ENCODE results near the gene PLCH1. TPM values are rescaled to one million over a fixed set of nuclear protein-coding genes. Genes with fewer than 3 reads are reported as not detected.

The PLCH1 gene
- total RNA-seq, 1 experiment from 2014 or later = 0.12 TPM

DNA sequence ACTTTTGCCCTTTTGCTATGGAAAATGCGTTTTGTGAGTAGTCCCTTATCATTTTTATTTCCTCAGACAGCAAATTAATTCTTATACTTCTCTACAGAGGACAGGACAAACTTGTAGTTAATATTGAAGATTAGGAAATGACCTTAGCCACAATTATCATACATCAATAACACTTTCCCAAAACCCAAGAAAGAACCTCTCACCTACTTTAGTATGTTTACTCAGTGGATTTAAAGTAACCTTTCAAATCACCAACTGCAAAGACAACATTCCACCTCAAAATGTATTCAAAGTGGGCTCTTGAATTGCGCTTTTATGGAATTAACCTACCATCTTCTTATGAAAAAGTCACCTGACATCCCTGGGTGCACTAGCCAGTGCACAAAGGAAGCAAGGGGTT is 107.3 kb downstream of the PLCH1 start:
- Mint-ChIP-seq H3K27ac (ENCODE audit: low read depth, unreplicated experiment) (no peak overlapping the region), H3K4me1 (ENCODE audit: insufficient read depth, unreplicated experiment) (no peaks in the 10 kb centered on the region), H3K9me3 (ENCODE audit: unreplicated experiment) (no peaks in the 10 kb centered on the region), H3K36me3 (ENCODE audit: insufficient read depth, unreplicated experiment) (no peaks in the 10 kb centered on the region), H3K4me3 (ENCODE audit: unreplicated experiment) (no peak overlapping the region), H3K27me3 (ENCODE audit: insufficient read depth, unreplicated experiment) (no peaks in the 10 kb centered on the region)
- DNase-seq (ENCODE audit: unreplicated experiment) = no peak
- CTCF ChIA-PET = no interaction called here
- POLR2A ChIA-PET = no interaction called here
- TF ChIP-seq, protein P1, sequence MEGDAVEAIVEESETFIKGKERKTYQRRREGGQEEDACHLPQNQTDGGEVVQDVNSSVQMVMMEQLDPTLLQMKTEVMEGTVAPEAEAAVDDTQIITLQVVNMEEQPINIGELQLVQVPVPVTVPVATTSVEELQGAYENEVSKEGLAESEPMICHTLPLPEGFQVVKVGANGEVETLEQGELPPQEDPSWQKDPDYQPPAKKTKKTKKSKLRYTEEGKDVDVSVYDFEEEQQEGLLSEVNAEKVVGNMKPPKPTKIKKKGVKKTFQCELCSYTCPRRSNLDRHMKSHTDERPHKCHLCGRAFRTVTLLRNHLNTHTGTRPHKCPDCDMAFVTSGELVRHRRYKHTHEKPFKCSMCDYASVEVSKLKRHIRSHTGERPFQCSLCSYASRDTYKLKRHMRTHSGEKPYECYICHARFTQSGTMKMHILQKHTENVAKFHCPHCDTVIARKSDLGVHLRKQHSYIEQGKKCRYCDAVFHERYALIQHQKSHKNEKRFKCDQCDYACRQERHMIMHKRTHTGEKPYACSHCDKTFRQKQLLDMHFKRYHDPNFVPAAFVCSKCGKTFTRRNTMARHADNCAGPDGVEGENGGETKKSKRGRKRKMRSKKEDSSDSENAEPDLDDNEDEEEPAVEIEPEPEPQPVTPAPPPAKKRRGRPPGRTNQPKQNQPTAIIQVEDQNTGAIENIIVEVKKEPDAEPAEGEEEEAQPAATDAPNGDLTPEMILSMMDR (IDR thresholded peaks at IDR 0.05; ENCODE audit: unreplicated experiment) = no peak
- intact Hi-C loops (cut with micrococcal nuclease) = no loop called here
- no TSS peak for BruUV-seq (replicated peaks)

DNA sequence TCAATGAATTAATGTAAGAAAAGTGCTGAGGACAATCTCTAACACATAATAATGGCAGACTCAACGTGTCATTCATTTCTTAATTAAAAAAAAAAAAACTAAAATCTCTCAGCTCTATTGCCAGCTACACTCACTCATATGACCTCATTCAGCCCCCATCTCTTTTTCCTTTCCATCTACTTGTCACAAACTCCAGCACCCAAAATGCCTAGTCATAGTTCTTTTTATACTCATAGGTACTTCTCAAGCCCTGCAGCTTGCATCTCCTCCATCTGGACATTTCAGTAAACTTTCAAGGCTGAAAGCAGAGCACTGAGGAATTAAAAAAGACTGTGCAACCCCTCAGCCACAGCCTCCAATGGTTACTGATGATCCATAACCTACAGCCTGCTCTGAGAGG is 109.8 kb downstream of the PLCH1 start:
- Mint-ChIP-seq H3K27ac (ENCODE audit: low read depth, unreplicated experiment) (no peak overlapping the region), H3K27me3 (ENCODE audit: insufficient read depth, unreplicated experiment) (no peaks in the 10 kb centered on the region), H3K9me3 (ENCODE audit: unreplicated experiment) (no peaks in the 10 kb centered on the region), H3K4me1 (ENCODE audit: insufficient read depth, unreplicated experiment) (peaks cover 5% of the 10 kb centered on the region), H3K4me3 (ENCODE audit: unreplicated experiment) (no peak overlapping the region), H3K36me3 (ENCODE audit: insufficient read depth, unreplicated experiment) (no peaks in the 10 kb centered on the region)
- CTCF ChIA-PET = no interaction called here
- no TSS peak for BruUV-seq (replicated peaks)
- DNase-seq (ENCODE audit: unreplicated experiment) = no peak
- TF ChIP-seq, protein P1 (IDR thresholded peaks at IDR 0.05; ENCODE audit: unreplicated experiment) = no peak
- POLR2A ChIA-PET = no interaction called here
- intact Hi-C loops (cut with micrococcal nuclease) = no loop called here

DNA sequence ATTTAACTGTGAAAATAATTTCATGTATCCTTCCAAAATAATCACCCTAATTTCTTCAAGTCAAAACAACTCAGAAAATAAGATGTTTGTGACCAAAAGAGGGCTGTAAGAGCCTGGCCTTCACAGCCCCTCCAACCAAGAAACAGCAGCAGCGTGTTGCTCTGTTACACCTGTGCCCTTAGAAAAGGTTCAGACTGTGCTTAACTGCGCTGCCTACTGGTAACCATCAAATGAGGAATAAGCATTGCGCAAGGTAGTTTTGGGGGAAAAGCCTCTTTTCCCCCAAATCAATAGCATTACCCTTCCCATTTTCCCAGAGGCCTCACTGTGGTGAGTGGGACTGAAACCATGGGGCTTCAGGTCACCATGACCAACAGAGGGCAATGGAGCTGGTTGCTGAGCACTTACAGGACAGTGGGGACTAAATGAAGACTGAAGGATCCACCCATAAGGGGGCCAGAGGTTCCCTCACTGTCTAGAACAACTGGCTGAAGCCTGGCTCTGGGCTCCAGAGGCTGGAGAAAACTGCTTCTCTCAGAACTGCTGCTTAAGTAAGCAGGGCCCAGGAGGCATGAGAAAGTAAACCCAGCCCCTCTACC is 110.7 kb downstream of the PLCH1 start:
- no TSS peak for BruUV-seq (replicated peaks)
- CTCF ChIA-PET = no interaction called here
- Mint-ChIP-seq H3K4me1 (ENCODE audit: insufficient read depth, unreplicated experiment) (peaks cover 5% of the 10 kb centered on the region), H3K36me3 (ENCODE audit: insufficient read depth, unreplicated experiment) (no peaks in the 10 kb centered on the region), H3K9me3 (ENCODE audit: unreplicated experiment) (no peaks in the 10 kb centered on the region), H3K4me3 (ENCODE audit: unreplicated experiment) (no peak overlapping the region), H3K27ac (ENCODE audit: low read depth, unreplicated experiment) (no peak overlapping the region), H3K27me3 (ENCODE audit: insufficient read depth, unreplicated experiment) (no peaks in the 10 kb centered on the region)
- TF ChIP-seq, protein P1 (IDR thresholded peaks at IDR 0.05; ENCODE audit: unreplicated experiment) = no peak
- DNase-seq (ENCODE audit: unreplicated experiment) = no peak
- POLR2A ChIA-PET = no interaction called here
- intact Hi-C loops (cut with micrococcal nuclease) = no loop called here

DNA sequence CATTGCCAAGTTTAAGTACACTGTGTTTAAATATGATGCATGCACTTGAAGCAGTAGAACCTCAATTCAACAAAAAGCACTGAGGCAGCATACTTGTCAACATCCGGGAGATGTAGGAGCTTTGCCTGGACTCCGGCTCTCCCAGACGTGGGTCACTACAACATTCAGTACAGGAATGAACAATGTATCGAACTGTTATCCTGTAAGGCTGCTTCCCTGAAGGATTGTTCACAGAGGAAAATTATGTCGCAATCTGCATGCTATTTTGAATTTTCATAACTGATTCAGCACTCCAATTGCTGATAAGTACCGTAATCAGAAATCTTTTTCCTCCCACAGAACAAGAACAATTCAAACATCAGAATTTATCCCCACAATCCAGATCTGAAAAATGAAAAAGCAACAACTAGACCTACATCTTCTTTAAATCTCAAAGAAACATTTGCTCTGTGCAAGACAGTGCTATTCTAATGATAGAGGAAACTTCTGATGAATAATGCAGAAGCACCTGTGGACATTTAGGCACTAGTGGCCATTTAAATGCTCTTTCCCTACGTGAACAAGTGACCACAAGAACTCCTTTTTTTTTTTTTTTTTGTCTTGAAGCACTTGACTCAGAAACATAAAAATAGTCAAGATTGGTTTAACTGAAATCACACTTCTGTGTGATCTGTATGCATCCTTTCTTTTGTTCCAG is 113.4 kb downstream of the PLCH1 start:
- peaks cover 5% of the 10 kb centered on the region for H3K4me1 Mint-ChIP-seq (ENCODE audit: insufficient read depth, unreplicated experiment)
- H3K27ac Mint-ChIP-seq (ENCODE audit: low read depth, unreplicated experiment) = no peak overlapping the region
- TF ChIP-seq, protein P1 (IDR thresholded peaks at IDR 0.05; ENCODE audit: unreplicated experiment) = no peak
- intact Hi-C loops (cut with micrococcal nuclease) = no loop called here
- H3K27me3 Mint-ChIP-seq (ENCODE audit: insufficient read depth, unreplicated experiment) = no peaks in the 10 kb centered on the region
- ChIA-PET POLR2A (interaction anchor here (0.7 kb wide), 1 partner anchor 264 kb away, joined by 4 read pairs; no protein-coding TSS in a partner anchor), CTCF (no interaction called here)
- peak; percentile 25 for DNase-seq (ENCODE audit: unreplicated experiment)
- H3K4me3 Mint-ChIP-seq (ENCODE audit: unreplicated experiment) = no peak overlapping the region
- no TSS peak for BruUV-seq (replicated peaks)
- H3K9me3 Mint-ChIP-seq (ENCODE audit: unreplicated experiment) = no peaks in the 10 kb centered on the region
- H3K36me3 Mint-ChIP-seq (ENCODE audit: insufficient read depth, unreplicated experiment) = no peaks in the 10 kb centered on the region
